Psoas muscle (tissue), 8 donors: ENCODE measurements around the gene FAM53B. TPM values are rescaled to one million over a fixed set of nuclear protein-coding genes. Genes with fewer than 3 reads are reported as not detected.
A peak's percentile ranks its signal among the peaks of the same experiment; 100 is the strongest.

ENCODE experiments used
- ATAC-seq, 4 donors: fragments of 200-7000 bp; cut with Tn5 transposase; one replicate each; pipeline ENCODE4 v1.9.1; 2020; ENCODE audit warnings: moderate library complexity in 3 of 4, mild to moderate bottlenecking in 2 of 4
- DNase-seq, 2 donors: peaks; one replicate each; pipeline ENCODE4 v3.0.0-alpha.2; 2020
- H3K27ac ChIP-seq: fragments of 200-600 bp; one replicate; pipeline ENCODE4 v1.8.0; 2022
- H3K27me3 ChIP-seq, 3 donors: fragments of 200-600 bp in 1 of 3; one replicate each; pipeline versions ENCODE4 v1.6.1 to v1.8.0; 2013 to 2022; ENCODE audit warnings: low read length in 2 of 3, mild to moderate bottlenecking in 2 of 3, moderate library complexity in 1 of 3; ENCODE audit not compliant: insufficient read depth in 3 of 3
- H3K36me3 ChIP-seq, 2 donors: fragments of 200-600 bp in 1 of 2; one replicate each; pipeline versions ENCODE4 v1.6.1 to v1.8.0; 2013 to 2022; ENCODE audit warnings: low read depth in 1 of 2, mild to moderate bottlenecking in 1 of 2, moderate library complexity in 1 of 2; ENCODE audit not compliant: insufficient read depth in 1 of 2
- H3K4me1 ChIP-seq: fragments of 200-600 bp; one replicate; pipeline ENCODE4 v1.8.0; 2022
- H3K4me3 ChIP-seq: fragments of 200-600 bp; one replicate; pipeline ENCODE4 v1.8.0; 2022; ENCODE audit warnings: mild to moderate bottlenecking
- H3K9me3 ChIP-seq: fragments of 200-600 bp; one replicate; pipeline ENCODE4 v1.8.0; 2022
- CTCF ChIP-seq: fragments of 200-600 bp; IDR thresholded peaks from one replicate; pipeline ENCODE4 v1.8.0; 2022; ENCODE audit warnings: antibody characterized with exemption
- WGBS, 3 donors: extraction: QIAGEN DNeasy Blood & Tissue Kit; methylation state at CpG; one replicate each; pipeline versions ENCODE4 v1.1.6 to v1.1.7; 2013; 5-methylcytosine and 5-hydroxymethylcytosine counted together
- intact Hi-C, 2 donors: fragments of 100-400 bp; cut with DNase I; formaldehyde crosslinking; loops; one replicate each; pipeline versions ENCODE4 v1.11.0 to v1.14.2; 2022
- polyA plus RNA-seq, 3 donors: library from polyadenylated mRNA; stranded (reverse); fragments of 200-250 nt; gene quantifications; one replicate each; pipeline ENCODE4 v1.2.3, GENCODE V29; 2013
- total RNA-seq, 4 donors: library from RNA; stranded (reverse); fragmentation: NEBNext Ultra II Directional in 2 of 4; extraction: Animal tissue kit (Norgen Biotek cat#: 25700) in 2 of 4; gene quantifications; one replicate each; pipeline versions ENCODE4 v1.2.1 to v1.2.4, GENCODE V29; 2021 to 2023
- donor health status: healthy with polysubstance abuse.
- donor health status: DM: no; HTN: no; CAD: no; lungs with moderate emphysema.
- donor health status: Bipolar disorder and iron deficiency.
- donor health status: healthy.
- donor health status: DM: yes; HTN: yes; CAD: no.
- donor health status: DM: no; HTN: no; CAD: no.
- donor health status: DM: no; HTN: no; CAD: no.
- donor health status: DM: yes; HTN: yes; CAD: no.

Gene FAM53B
- total and polyA plus RNA-seq, 7 donors: 31.0 to 178 (median 49.5) TPM

- no peaks in the 10 kb centered on the region for H3K9me3 ChIP-seq
- H3K27ac ChIP-seq: peak overlapping the region; percentile 41
- 37 to 64% (median 49%) methylated on average over 10 of the region's 10 CpGs for WGBS, 3 donors
- no peak for TF ChIP-seq CTCF
- DNase-seq: peak; percentile 58 to 83
- intact Hi-C loops: no loop called here
- H3K27me3 ChIP-seq: no peaks in the 10 kb centered on the region
- peak; percentile 38 to 69 (median 60) for ATAC-seq
- no peaks in the 10 kb centered on the region for H3K36me3 ChIP-seq
- H3K4me3 ChIP-seq: no peak overlapping the region
- H3K4me1 ChIP-seq: peaks cover 73% of the 10 kb centered on the region
Measured at GRCh38 chr10:124709861-124710260, 34.3 kb downstream of the FAM53B start.

GRCh38 chr10:124708922-124709520 lies 35.2 kb downstream of the FAM53B start:
- no peaks in the 10 kb centered on the region for H3K36me3 ChIP-seq
- H3K4me3 ChIP-seq: no peak overlapping the region
- TF ChIP-seq CTCF: no peak
- 66 to 77% (median 69%) methylated on average over 10 to 11 of the region's 11 CpGs for WGBS, 3 donors
- H3K4me1 ChIP-seq: peaks cover 80% of the 10 kb centered on the region
- H3K27me3 ChIP-seq: no peaks in the 10 kb centered on the region
- intact Hi-C loops: no loop called here
- DNase-seq (peak in 1 of 2 donors; percentile 43), ATAC-seq (no peak)
- H3K27ac ChIP-seq: peak overlapping the region; percentile 41
- H3K9me3 ChIP-seq: no peaks in the 10 kb centered on the region

- intact Hi-C loops: no loop called here
- no peak for TF ChIP-seq CTCF
- ATAC-seq (no peak), DNase-seq (peak in 1 of 2 donors; percentile 26)
- Histone ChIP-seq H3K27ac (peak overlapping the region; percentile 41), H3K9me3 (no peaks in the 10 kb centered on the region), H3K27me3 (no peaks in the 10 kb centered on the region), H3K4me1 (peaks cover 81% of the 10 kb centered on the region), H3K36me3 (no peaks in the 10 kb centered on the region), H3K4me3 (no peak overlapping the region)
- WGBS, 3 donors: 29 to 40% (median 31%) methylated on average over 9 of the region's 9 CpGs
Measured at GRCh38 chr10:124708246-124708779, 35.9 kb downstream of the FAM53B start.

GRCh38 chr10:124707551-124707950 lies 36.6 kb downstream of the FAM53B start:
- Histone ChIP-seq H3K4me3 (no peak overlapping the region), H3K27ac (peak overlapping the region; percentile 92), H3K36me3 (no peaks in the 10 kb centered on the region), H3K4me1 (peaks cover 87% of the 10 kb centered on the region), H3K27me3 (no peaks in the 10 kb centered on the region), H3K9me3 (no peaks in the 10 kb centered on the region)
- ATAC-seq: no peak
- peak in 1 of 2 donors; percentile 59 for DNase-seq
- intact Hi-C loops: no loop called here
- WGBS, 3 donors: 87 to 97% (median 88%) methylated on average over 8 of the region's 8 CpGs
- TF ChIP-seq CTCF: no peak

GRCh38 chr10:124707144-124707467 lies 37.1 kb downstream of the FAM53B start:
- no peak overlapping the region for H3K4me3 ChIP-seq
- 24 to 37% (median 27%) methylated on average over 3 of the region's 3 CpGs for WGBS, 3 donors
- H3K4me1 ChIP-seq: peaks cover 91% of the 10 kb centered on the region
- ATAC-seq: no peak
- no peak for DNase-seq
- H3K9me3 ChIP-seq: no peaks in the 10 kb centered on the region
- H3K36me3 ChIP-seq: no peaks in the 10 kb centered on the region
- peak overlapping the region; percentile 92 for H3K27ac ChIP-seq
- H3K27me3 ChIP-seq: no peaks in the 10 kb centered on the region
- no peak for TF ChIP-seq CTCF
- intact Hi-C loops: no loop called here
